HepG2 (cell line): ENCODE data around the gene BLVRB. TPM values are rescaled to one million over a fixed set of nuclear protein-coding genes. Genes with fewer than 3 reads are reported as not detected.

ENCODE experiments used
- ATAC-seq: fragments of 200-7000 bp; cut with Tn5 transposase; 3 replicates; pipeline ENCODE4 v1.9.1; 2020; ENCODE audit warnings: mild to moderate bottlenecking, moderate library complexity
- BruUV-seq: library from RNA; stranded (reverse); fragments of 400-500 nt; replicated peaks from 2 replicates; lab custom pipeline; 2021; lab: Mats Ljungman, UMichigan
- CTCF ChIA-PET: fragments of 300-600 bp; formaldehyde crosslinking; extraction: SDS; loops from one replicate; lab custom pipeline; 2021; ENCODE audit warnings: low total read pairs, inconsistent platforms, low intra/inter-chr PET ratio; lab: Yijun Ruan, JAX
- POLR2A ChIA-PET: fragments of 350-600 bp; sonication (Branson Sonifier 250); formaldehyde crosslinking; loops from one replicate; lab custom pipeline; 2020; ENCODE audit warnings: antibody characterized with exemption, inconsistent platforms; lab: Yijun Ruan, JAX
- DNase-seq: peaks from one replicate; pipeline ENCODE4 v3.0.0-alpha.2; 2015; ENCODE audit warnings: low spot score
- FAIRE-seq: peaks from 3 replicates; lab custom pipeline; 2011; peaks lifted over from hg19 to GRCh38; lab: Jason Lieb, UNC
- H2AFZ ChIP-seq: one replicate; pipeline ENCODE4 v1.6.1; 2011; ENCODE audit warnings: low read length, inconsistent platforms
- H3K27ac ChIP-seq: fragments of 300-600 bp; 3 replicates; pipeline ENCODE4 v1.8.0; 2011; ENCODE audit warnings: mixed run types, mild to moderate bottlenecking, mixed read lengths, low read length, inconsistent platforms; ENCODE audit not compliant: insufficient read depth; ENCODE audit errors: extremely low read length
- H3K27me3 ChIP-seq, 2 experiments: fragments of 200-600 bp in 1 of 2; 2 replicates in 1 of 2; 3 replicates in 1 of 2; pipeline versions ENCODE4 v1.6.0 to v1.8.0; 2011; ENCODE audit warnings: low read length in 2 of 2, mild to moderate bottlenecking in 2 of 2, moderate library complexity in 2 of 2, inconsistent platforms in 1 of 2; ENCODE audit not compliant: insufficient read depth in 2 of 2, control insufficient read depth in 1 of 2
- H3K36me3 ChIP-seq, 2 experiments: fragments of 200-600 bp in 1 of 2; replicated peaks in 1 of 2; 2 replicates in 1 of 2; 3 replicates in 1 of 2; pipeline versions ENCODE4 v1.5.1 to v1.8.0; 2011; ENCODE audit warnings: low read length in 2 of 2, inconsistent platforms in 1 of 2; ENCODE audit not compliant: insufficient read depth in 2 of 2, control insufficient read depth in 1 of 2
- H3K4me1 ChIP-seq: 2 replicates; pipeline ENCODE4 v1.5.1; 2012; ENCODE audit warnings: low read length, inconsistent platforms; ENCODE audit not compliant: insufficient read depth
- H3K4me2 ChIP-seq: 2 replicates; pipeline ENCODE4 v1.6.0; 2011; ENCODE audit warnings: low read depth, low read length, inconsistent platforms
- H3K4me3 ChIP-seq, 3 experiments: fragments of 200-600 bp in 1 of 3; sonication (generic), shearing (Covaris generic) in 1 of 3; replicated peaks in 1 of 3; 2 replicates each; pipeline ENCODE4 v1.5.1; 2011 to 2016; ENCODE audit warnings: low read length in 3 of 3, inconsistent platforms in 2 of 3, low read depth in 2 of 3, mild to moderate bottlenecking in 2 of 3, control low read depth in 1 of 3, mixed read lengths in 1 of 3; ENCODE audit not compliant: insufficient read depth in 1 of 3
- H3K79me2 ChIP-seq: one replicate; pipeline ENCODE4 v1.6.1; 2011; ENCODE audit warnings: low read length, inconsistent platforms; ENCODE audit not compliant: insufficient read depth
- H3K9ac ChIP-seq: 2 replicates; pipeline ENCODE4 v1.6.0; 2011; ENCODE audit warnings: mild to moderate bottlenecking, low read depth, low read length, inconsistent platforms; ENCODE audit not compliant: insufficient read depth
- H3K9me3 ChIP-seq: 2 replicates; pipeline ENCODE4 v1.5.1; 2012; ENCODE audit warnings: mild to moderate bottlenecking, low read length
- H4K20me1 ChIP-seq: 2 replicates; pipeline ENCODE4 v1.6.0; 2011; ENCODE audit warnings: inconsistent platforms, mild to moderate bottlenecking, low read length, moderate library complexity; ENCODE audit not compliant: insufficient read depth
- DDIT3 ChIP-seq: sonication (generic); formaldehyde crosslinking; IDR thresholded peaks from 2 replicates; pipeline ENCODE4 v1.4.0; 2020; ENCODE audit warnings: mild to moderate bottlenecking, missing genetic modification reagents
- FOXC1 ChIP-seq: sonication (generic); formaldehyde crosslinking; IDR thresholded peaks from 2 replicates; pipeline ENCODE4 v1.8.0; 2022; ENCODE audit warnings: mild to moderate bottlenecking, missing genetic modification reagents, borderline replicate concordance
- MAFG ChIP-seq: sonication (generic); formaldehyde crosslinking; IDR thresholded peaks from 2 replicates; pipeline ENCODE4 v1.5.1; 2020; ENCODE audit warnings: mild to moderate bottlenecking, missing genetic modification reagents
- NFIC ChIP-seq: IDR thresholded peaks from 2 replicates; pipeline ENCODE4 v1.6.1; 2012; ENCODE audit warnings: mild to moderate bottlenecking, low read length, inconsistent platforms
- ZNF367 ChIP-seq: sonication (generic); formaldehyde crosslinking; IDR thresholded peaks from 2 replicates; pipeline ENCODE4 v1.4.0; 2020; ENCODE audit warnings: missing genetic modification reagents, borderline replicate concordance
- ZNF567 ChIP-seq: sonication (generic); formaldehyde crosslinking; IDR thresholded peaks from 2 replicates; pipeline ENCODE4 v1.8.1; 2023; ENCODE audit warnings: mild to moderate bottlenecking, missing genetic modification reagents, borderline replicate concordance
- ZNF674 ChIP-seq: sonication (generic); formaldehyde crosslinking; IDR thresholded peaks from 2 replicates; pipeline ENCODE4 v1.5.0; 2020; ENCODE audit warnings: low read depth, mild to moderate bottlenecking, missing genetic modification reagents
- ZNF75D ChIP-seq: sonication (generic); formaldehyde crosslinking; IDR thresholded peaks from 2 replicates; pipeline ENCODE4 v1.8.1; 2023; ENCODE audit warnings: missing genetic modification reagents, mild to moderate bottlenecking, borderline replicate concordance
- WGBS: methylation state at CpG from one replicate; pipeline ENCODE4 v1.1.6; 2017; ENCODE audit warnings: low lambda C conversion rate; 5-methylcytosine and 5-hydroxymethylcytosine counted together
- in situ Hi-C: cut with HindIII; loops from 2 replicates; pipeline ENCODE4 v1.10.0; 2017; ENCODE audit warnings: low pct_unique_long_range_greater_than_20kb; ENCODE audit not compliant: extremely low pct_ligation_motif_present
- intact Hi-C: fragments of 100-400 bp; cut with micrococcal nuclease; formaldehyde crosslinking; loops from one replicate; pipeline ENCODE4 v1.10.0; 2022; ENCODE audit not compliant: unreplicated experiment
- polyA plus RNA-seq, 8 experiments: library from polyadenylated mRNA; depleted of rRNA in 3 of 8; stranded (reverse) in 7 of 8; unstranded in 1 of 8; fragments of >200 nt; fragmentation: Illumina TruSeq in 4 of 8; extraction: Trizol in 4 of 8; gene quantifications; 2 replicates each; pipeline versions ENCODE4 v1.2.1 to v1.2.3, GENCODE V29; 2011 to 2016; ENCODE audit warnings: low read depth in 4 of 8, missing spikeins in 1 of 8, mixed read lengths in 1 of 8; ENCODE audit not compliant: insufficient read depth in 1 of 8
- total RNA-seq, 5 experiments: library from RNA; depleted of rRNA; stranded (reverse); fragments of >200 nt; fragmentation: Illumina TruSeq; extraction: Trizol; gene quantifications; 2 replicates each; pipeline ENCODE4 v1.2.3, GENCODE V29; 2016; ENCODE audit warnings: low read depth in 1 of 5

The BLVRB gene
- total and polyA plus RNA-seq, 2 of the 13 experiments (the other 11 are each of a cell fraction or from before 2014, with no cell fraction given) = 25.9 to 51.4 TPM

GRCh38 chr19:40445780-40446262 lies 19.7 kb downstream of the BLVRB start:
- Histone ChIP-seq H3K36me3 (peaks cover 7 to 17% of the 10 kb centered on the region in 2 experiments; a peak in 4 of 5 replicates), H3K79me2 (peaks cover 27% of the 10 kb centered on the region), H3K4me1 (peaks cover 12% of the 10 kb centered on the region), H3K27me3 (peaks cover 0 to 5% of the 10 kb centered on the region in 2 experiments; a peak in 1 of 5 replicates), H3K4me3 (no peak overlapping the region), H4K20me1 (peaks cover 13% of the 10 kb centered on the region), H3K4me2 (no peak overlapping the region), H3K27ac (no peak overlapping the region), H2AFZ (no peak overlapping the region), H3K9ac (no peak overlapping the region), H3K9me3 (no peaks in the 10 kb centered on the region)
- no peak for DNase-seq
- BruUV-seq = no TSS peak
- no peak for ATAC-seq
- CTCF ChIA-PET = no interaction called here
- in situ Hi-C loops (no loop called here), intact Hi-C loops (loop anchor here (2.0 kb wide), 2 partner anchors 19 to 25 kb away; partner anchors contain the start of gene BLVRB)
- 85% methylated on average over 9 of the region's 9 CpGs for WGBS
- no peak for FAIRE-seq
- TF ChIP-seq ZNF674 (CRISPR knock-in tag) (no peak), ZNF367 (no peak), FOXC1 (no peak), ZNF75D (CRISPR knock-in tag) (no peak), ZNF567 (CRISPR knock-in tag) (no peak), MAFG (CRISPR knock-in tag) (no peak), DDIT3 (no peak), NFIC (no peak)
- POLR2A ChIA-PET = interaction anchor here (4.6 kb wide), 1 partner anchor 25 kb away, joined by 50 read pairs; no protein-coding TSS in a partner anchor
